Urinary bladder (tissue), 4 donors: Measurements from ENCODE around the gene ID3. TPM values are rescaled to one million over a fixed set of nuclear protein-coding genes. Genes with fewer than 3 reads are reported as not detected.
A peak's percentile ranks its signal among the peaks of the same experiment; 100 is the strongest.

Experiments used
- DNase-seq: peaks from one replicate; pipeline ENCODE4 v3.0.0-alpha.2; 2015; ENCODE audit errors: extremely low spot score
- H3K27ac ChIP-seq: one replicate; pipeline ENCODE4 v1.5.1; 2013; ENCODE audit warnings: low read depth, mild to moderate bottlenecking, moderate library complexity
- H3K36me3 ChIP-seq: one replicate; pipeline ENCODE4 v1.6.1; 2013; ENCODE audit warnings: mild to moderate bottlenecking, moderate library complexity; ENCODE audit not compliant: insufficient read depth
- H3K4me1 ChIP-seq: one replicate; pipeline ENCODE4 v1.6.1; 2013; ENCODE audit warnings: mild to moderate bottlenecking, moderate library complexity; ENCODE audit not compliant: insufficient read depth
- H3K4me3 ChIP-seq: one replicate; pipeline ENCODE4 v1.5.1; 2013; ENCODE audit warnings: low read depth, low read length
- WGBS: extraction: QIAGEN DNeasy Blood & Tissue Kit; methylation state at CpG from one replicate; pipeline ENCODE4 v1.1.7; 2013; 5-methylcytosine and 5-hydroxymethylcytosine counted together
- polyA plus RNA-seq: library from polyadenylated mRNA; stranded (reverse); fragments of 200-250 nt; gene quantifications from one replicate; pipeline ENCODE4 v1.2.3, GENCODE V29; 2013
- total RNA-seq: library from RNA; depleted of rRNA; stranded (reverse); fragments of >200 nt; gene quantifications from one replicate; pipeline ENCODE4 v1.2.3, GENCODE V29; 2014
- donor health status: healthy with polysubstance abuse.
- donor health status: healthy.

ID3 gene
- total and polyA plus RNA-seq, 2 donors: 152 to 299 TPM

DNA sequence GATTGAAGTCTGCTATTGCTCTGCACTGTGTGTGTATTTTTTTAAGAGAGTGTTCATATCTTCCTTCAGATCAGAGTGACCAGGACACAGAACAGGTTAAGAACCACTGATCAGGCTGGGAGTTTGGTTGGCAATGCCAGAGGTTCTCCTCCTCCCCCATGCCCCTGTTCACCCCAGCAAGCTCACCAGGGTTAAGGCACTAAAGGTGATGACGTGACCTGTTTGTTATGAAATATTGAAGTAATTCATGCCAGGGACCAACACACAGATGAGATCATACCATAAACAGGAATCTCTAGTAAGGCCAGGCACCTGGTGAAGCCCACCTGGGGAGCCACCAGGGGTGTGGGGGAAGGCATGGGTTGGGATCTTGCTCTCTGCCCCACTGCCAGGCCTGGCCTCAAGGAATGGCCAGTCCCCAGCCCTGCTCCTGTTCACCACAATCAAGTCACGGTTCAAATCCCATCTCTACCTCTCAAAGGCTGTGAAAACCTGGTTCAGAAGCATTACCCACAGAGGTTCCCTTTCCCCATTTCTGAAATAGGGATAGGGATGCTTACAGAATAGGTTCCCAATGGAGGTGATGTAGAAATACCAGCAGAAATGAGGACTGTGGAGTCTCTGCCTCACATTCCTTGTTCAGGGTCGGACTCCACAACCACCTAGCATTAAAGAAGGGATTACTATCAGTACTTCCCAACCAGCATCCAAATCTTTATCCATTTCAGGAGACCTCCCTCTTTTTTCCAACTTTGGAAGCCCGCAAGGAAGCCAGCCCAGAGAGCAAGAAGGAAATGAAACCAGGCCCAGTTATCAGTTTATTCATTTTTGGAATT lies 2.4 kb downstream of the ID3 start:
- DNase-seq: no peak
- 47% methylated on average over 4 of the region's 4 CpGs for WGBS
- peaks cover 3% of the 10 kb centered on the region for H3K4me1 ChIP-seq
- peak overlapping the region; percentile 75 for H3K4me3 ChIP-seq
- H3K36me3 ChIP-seq: no peaks in the 10 kb centered on the region
- peak overlapping the region; percentile 90 for H3K27ac ChIP-seq

DNA sequence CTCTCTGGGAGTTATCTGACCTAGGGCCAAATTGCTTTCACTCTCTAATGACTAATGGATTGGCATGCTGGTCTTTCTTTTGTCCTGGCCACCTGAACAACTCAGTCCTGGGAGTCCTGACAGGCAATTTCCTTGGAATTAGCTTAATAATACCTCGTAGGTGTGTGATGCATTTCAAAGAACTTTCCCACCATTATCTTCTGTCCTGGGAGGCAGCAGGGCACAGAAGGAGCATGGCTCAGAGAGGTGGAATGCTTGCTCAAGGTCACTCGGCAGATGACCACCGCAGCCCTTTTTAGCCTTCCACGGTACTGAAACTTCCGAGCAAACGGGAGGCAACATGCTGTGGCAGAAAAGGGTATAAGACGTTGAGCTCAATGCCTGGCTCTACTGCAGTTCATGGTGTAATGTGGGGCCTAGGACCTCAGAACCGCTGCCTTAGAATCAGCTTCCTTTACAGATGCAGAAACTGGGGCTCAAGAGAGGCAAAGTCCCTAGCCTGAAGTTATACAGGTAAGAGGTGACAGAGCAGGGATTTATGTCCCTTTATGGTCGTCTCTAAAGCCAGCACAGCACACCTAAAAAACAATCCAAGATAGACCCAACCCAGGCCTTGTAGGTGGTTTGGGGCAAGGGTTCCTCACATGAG lies 3.2 kb downstream of the ID3 start:
- Histone ChIP-seq H3K4me3 (peak overlapping the region; percentile 75), H3K4me1 (peaks cover 3% of the 10 kb centered on the region)
- no peak for DNase-seq

DNA sequence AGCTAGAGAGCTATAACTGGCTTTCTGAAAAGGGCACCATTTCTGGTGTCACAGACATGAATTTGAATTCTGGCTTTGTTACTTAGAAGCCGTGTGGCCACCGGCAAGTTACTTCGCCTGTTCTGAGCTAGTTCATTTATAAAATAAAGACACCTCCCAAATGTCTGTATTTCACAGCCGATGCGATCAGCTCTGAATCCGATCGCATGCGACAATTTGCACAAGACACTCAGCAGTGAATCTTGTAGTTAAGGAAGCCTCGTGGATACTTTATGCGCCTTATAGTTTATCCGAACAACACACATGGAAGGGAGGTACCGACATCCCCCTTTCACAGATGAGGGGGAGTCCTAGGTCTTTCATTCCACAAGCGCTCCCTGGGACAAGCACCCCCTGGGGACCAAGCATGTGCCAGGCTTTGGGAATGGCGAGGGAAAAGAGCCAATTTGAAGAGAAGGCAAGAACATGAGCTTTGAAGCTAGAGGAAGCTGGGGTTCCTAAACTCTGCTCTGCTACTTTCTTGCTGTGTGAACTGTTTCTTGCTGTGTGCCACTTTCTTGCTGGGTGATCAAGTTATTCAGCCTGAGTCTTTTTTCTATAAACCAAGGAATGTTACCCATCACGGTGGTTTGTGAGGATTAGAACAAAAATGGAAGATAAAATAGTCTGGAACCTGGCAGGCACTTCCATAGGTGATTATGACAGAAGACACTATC lies 3.9 kb downstream of the ID3 start:
- DNase-seq: peak; percentile 49
- peak overlapping the region; percentile 75 for H3K4me3 ChIP-seq
- peak overlapping the region; percentile 90 for H3K27ac ChIP-seq
- H3K4me1 ChIP-seq: no peaks in the 10 kb centered on the region
- WGBS: 7% methylated on average over 15 of the region's 15 CpGs
- H3K36me3 ChIP-seq: no peaks in the 10 kb centered on the region

More for the DNA sequence above, 3.2 kb downstream of the ID3 start:
- H3K36me3 ChIP-seq: no peaks in the 10 kb centered on the region
- H3K27ac ChIP-seq: peak overlapping the region; percentile 90
- WGBS: 43% methylated on average over 9 of the region's 9 CpGs

GRCh38 chr1:23554481-23555269 lies 4.6 kb downstream of the ID3 start:
- Histone ChIP-seq H3K36me3 (no peaks in the 10 kb centered on the region), H3K4me3 (peak overlapping the region; percentile 75), H3K27ac (peak overlapping the region; percentile 95), H3K4me1 (no peaks in the 10 kb centered on the region)
- 2% methylated on average over 81 of the region's 81 CpGs for WGBS
- no peak for DNase-seq

- no peak for DNase-seq
- 42% methylated on average over 12 of the region's 12 CpGs for WGBS
- H3K4me1 ChIP-seq: no peaks in the 10 kb centered on the region
- peak overlapping the region; percentile 37 for H3K4me3 ChIP-seq
- H3K27ac ChIP-seq: peak overlapping the region; percentile 95
- H3K36me3 ChIP-seq: no peaks in the 10 kb centered on the region
Measured at GRCh38 chr1:23554127-23554480, 5.2 kb downstream of the ID3 start.

DNA sequence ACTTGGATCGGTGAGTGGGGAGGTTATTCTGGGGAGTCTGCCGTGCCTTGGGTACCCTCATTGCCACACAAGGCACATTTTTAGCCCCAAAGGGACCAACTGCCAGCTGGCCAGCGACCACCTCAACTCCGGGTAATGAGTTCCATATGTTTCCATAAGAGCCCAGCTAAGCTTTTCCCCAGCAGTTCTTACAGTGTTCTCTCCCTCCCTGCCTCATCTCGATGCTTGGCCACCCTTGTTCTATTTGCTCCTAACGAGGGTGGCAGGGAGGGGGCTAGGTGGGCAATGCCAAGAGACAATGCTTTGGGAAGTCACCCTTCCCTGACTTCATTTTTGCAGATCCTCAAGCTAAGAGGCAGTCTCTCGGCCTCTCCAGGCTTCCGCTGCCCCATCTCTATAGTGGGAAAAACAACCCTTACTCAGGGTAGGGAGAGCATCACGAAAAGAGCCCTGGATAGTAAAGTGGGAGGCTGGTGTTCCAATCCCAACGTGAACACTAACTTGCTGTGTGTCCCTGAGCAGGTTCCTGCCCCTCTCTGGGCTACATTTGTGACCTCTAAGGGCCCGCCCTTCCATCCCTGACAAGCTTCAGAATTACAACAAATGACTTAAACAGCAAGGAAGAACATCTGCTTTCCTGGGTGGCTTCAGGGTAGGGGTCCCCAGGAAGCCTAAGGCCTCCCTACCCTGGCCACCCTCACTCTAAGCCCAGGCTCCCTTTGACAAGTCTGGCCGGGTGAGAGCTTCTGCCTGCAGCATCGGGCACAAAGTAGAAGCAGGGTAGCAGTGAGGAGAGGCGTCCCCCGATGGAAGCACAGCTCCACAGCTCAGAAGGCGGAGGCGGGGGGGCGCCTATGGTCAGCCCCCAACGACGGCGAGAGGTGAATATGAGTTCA lies 5.8 kb downstream of the ID3 start:
- Histone ChIP-seq H3K27ac (peak overlapping the region; percentile 95), H3K36me3 (no peaks in the 10 kb centered on the region), H3K4me3 (no peak overlapping the region), H3K4me1 (no peaks in the 10 kb centered on the region)
- 64% methylated on average over 21 of the region's 21 CpGs for WGBS
- no peak for DNase-seq

GRCh38 chr1:23551849-23552248 lies 7.5 kb downstream of the ID3 start:
- WGBS: 76% methylated on average over 4 of the region's 4 CpGs
- Histone ChIP-seq H3K4me3 (no peak overlapping the region), H3K4me1 (no peaks in the 10 kb centered on the region), H3K36me3 (no peaks in the 10 kb centered on the region), H3K27ac (no peak overlapping the region)
- DNase-seq: no peak

GRCh38 chr1:23548704-23549143 lies 10.6 kb downstream of the ID3 start:
- Histone ChIP-seq H3K36me3 (no peaks in the 10 kb centered on the region), H3K4me3 (no peak overlapping the region), H3K27ac (no peak overlapping the region), H3K4me1 (no peaks in the 10 kb centered on the region)
- DNase-seq: no peak
- WGBS: 62% methylated on average over 9 of the region's 9 CpGs

GRCh38 chr1:23546897-23547584 lies 12.3 kb downstream of the ID3 start:
- no peaks in the 10 kb centered on the region for H3K36me3 ChIP-seq
- WGBS: 79% methylated on average over 8 of the region's 8 CpGs
- no peak for DNase-seq
- H3K27ac ChIP-seq: no peak overlapping the region
- no peaks in the 10 kb centered on the region for H3K4me1 ChIP-seq
- no peak overlapping the region for H3K4me3 ChIP-seq

- Histone ChIP-seq H3K27ac (no peak overlapping the region), H3K4me1 (no peaks in the 10 kb centered on the region), H3K36me3 (no peaks in the 10 kb centered on the region), H3K4me3 (no peak overlapping the region)
- DNase-seq: no peak
- WGBS: 93% methylated on average over 9 of the region's 9 CpGs
Measured at GRCh38 chr1:23545851-23546250, 13.4 kb downstream of the ID3 start.

DNA sequence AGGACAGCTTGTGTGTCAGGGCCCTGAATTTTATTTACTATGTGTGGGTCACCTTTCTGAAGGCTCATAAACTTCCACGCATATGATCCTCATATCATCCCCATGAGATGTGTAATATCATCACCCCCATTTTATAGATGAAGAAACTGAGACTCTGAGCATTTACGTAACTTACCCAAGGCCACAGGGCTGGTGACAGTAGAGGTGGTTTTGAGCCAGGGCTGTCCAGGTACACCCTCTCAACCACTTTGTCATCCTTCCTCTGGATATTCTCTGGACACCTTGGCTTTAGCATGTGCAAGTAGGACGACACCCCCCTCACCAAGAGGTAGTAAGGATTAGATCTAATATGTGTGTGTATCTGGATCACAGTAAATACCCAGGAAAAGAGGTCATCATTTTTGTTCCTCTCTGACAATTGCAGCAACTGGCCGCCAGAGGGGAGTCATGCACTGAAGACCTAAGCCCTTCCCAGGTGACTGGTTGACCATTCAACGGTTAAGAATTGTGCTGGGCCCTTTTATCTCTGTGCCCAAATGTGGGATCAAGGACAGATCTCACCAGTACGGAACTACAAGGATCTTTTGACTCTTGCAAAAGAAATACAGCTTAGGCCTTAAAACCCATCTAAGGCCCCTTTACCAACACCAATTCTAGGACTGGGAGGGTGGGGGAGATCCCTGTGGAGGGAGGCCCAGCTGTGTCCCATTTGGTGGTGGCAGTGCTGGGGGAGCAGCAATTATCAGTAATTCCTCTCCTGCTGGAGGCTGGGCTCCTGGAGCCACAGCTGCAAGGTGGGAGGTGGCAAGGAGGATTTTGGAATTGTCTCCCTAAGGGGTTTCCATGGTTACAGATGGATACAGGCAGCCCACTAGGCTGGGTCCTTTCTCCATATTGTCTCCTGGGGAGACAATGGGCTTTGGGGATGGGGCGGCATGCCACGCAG lies 14.6 kb downstream of the ID3 start:
- H3K4me3 ChIP-seq: no peak overlapping the region
- no peaks in the 10 kb centered on the region for H3K36me3 ChIP-seq
- DNase-seq: no peak
- no peak overlapping the region for H3K27ac ChIP-seq
- H3K4me1 ChIP-seq: peaks cover under 1% of the 10 kb centered on the region
- 38% methylated on average over 8 of the region's 8 CpGs for WGBS
